ENCODE results near the gene RIMKLA. TPM values are rescaled to one million over a fixed set of nuclear protein-coding genes. Genes with fewer than 3 reads are reported as not detected.

The RIMKLA gene
- total and polyA plus RNA-seq, 10 of the 15 experiments (the other 5 are each of a cell fraction or from before 2014, with no cell fraction given), result 0.01 to 0.52 (median 0.08) TPM

DNA sequence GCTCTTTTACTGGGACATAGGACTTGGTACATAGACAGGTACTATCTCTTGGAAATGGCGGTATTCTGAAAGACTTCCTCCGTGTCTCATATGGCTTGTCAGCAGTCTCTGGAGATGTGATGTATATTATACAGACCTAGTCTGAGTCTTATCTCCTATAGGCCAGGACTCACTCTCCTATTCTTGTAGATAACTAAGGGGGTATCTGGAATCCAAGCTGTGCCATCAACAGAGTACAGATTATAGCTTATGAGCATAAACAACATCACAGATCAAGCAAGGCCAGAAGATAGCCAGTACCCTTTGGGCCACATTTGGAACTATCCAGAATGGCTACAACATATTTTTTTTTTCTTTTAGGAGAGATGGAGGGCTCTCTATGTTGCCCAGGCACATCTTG lies 16.1 kb upstream of the RIMKLA start (continued):
- TF ChIP-seq, protein P1, sequence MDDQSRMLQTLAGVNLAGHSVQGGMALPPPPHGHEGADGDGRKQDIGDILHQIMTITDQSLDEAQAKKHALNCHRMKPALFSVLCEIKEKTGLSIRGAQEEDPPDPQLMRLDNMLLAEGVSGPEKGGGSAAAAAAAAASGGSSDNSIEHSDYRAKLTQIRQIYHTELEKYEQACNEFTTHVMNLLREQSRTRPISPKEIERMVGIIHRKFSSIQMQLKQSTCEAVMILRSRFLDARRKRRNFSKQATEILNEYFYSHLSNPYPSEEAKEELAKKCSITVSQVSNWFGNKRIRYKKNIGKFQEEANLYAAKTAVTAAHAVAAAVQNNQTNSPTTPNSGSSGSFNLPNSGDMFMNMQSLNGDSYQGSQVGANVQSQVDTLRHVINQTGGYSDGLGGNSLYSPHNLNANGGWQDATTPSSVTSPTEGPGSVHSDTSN (IDR thresholded peaks at IDR 0.05; ENCODE audit: insufficient replicate concordance, low read depth, low read length), result no peak
- no peak for TF ChIP-seq TCF7 (IDR thresholded peaks at IDR 0.05; ENCODE audit: borderline replicate concordance)
- TF ChIP-seq, protein P2, sequence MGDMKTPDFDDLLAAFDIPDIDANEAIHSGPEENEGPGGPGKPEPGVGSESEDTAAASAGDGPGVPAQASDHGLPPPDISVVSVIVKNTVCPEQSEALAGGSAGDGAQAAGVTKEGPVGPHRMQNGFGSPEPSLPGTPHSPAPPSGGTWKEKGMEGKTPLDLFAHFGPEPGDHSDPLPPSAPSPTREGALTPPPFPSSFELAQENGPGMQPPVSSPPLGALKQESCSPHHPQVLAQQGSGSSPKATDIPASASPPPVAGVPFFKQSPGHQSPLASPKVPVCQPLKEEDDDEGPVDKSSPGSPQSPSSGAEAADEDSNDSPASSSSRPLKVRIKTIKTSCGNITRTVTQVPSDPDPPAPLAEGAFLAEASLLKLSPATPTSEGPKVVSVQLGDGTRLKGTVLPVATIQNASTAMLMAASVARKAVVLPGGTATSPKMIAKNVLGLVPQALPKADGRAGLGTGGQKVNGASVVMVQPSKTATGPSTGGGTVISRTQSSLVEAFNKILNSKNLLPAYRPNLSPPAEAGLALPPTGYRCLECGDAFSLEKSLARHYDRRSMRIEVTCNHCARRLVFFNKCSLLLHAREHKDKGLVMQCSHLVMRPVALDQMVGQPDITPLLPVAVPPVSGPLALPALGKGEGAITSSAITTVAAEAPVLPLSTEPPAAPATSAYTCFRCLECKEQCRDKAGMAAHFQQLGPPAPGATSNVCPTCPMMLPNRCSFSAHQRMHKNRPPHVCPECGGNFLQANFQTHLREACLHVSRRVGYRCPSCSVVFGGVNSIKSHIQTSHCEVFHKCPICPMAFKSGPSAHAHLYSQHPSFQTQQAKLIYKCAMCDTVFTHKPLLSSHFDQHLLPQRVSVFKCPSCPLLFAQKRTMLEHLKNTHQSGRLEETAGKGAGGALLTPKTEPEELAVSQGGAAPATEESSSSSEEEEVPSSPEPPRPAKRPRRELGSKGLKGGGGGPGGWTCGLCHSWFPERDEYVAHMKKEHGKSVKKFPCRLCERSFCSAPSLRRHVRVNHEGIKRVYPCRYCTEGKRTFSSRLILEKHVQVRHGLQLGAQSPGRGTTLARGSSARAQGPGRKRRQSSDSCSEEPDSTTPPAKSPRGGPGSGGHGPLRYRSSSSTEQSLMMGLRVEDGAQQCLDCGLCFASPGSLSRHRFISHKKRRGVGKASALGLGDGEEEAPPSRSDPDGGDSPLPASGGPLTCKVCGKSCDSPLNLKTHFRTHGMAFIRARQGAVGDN (IDR thresholded peaks at IDR 0.05), result no peak

DNA sequence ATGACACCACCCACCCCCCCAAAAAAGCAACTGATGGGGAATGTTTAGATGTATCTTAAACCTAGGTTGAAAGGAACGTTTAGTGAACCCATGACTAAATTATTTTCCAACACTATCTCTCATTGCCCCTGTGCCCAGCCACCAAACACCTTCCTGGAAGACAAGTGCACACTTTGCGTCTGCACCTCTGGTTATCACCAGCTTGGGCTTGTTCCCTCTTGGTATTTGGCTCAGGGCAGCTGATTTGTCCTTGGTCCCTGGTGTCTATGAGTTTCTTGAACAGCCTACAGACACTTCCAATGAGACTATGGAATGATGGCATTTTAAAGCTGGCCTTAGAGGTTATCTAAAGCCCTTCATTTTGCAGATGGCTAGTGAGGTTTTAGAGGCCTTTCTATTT lies 15.5 kb upstream of the RIMKLA start:
- H3K27ac ChIP-seq (ENCODE audit: control insufficient read depth, insufficient read depth), result no peak overlapping the region
- H3K4me1 ChIP-seq (ENCODE audit: control insufficient read depth, insufficient read depth, low read length), result no peaks in the 10 kb centered on the region
- intact Hi-C loops (cut with micrococcal nuclease; ENCODE audit: unreplicated experiment) (loop anchor here (10.0 kb wide), 1 partner anchor 210 kb away; no protein-coding TSS in a partner anchor), in situ Hi-C loops (cut with MboI) (no loop called here)
- RAD21 ChIA-PET (ENCODE audit: unreplicated experiment), result no interaction called here
- H3K36me3 ChIP-seq (ENCODE audit: control insufficient read depth in 2 of 2, insufficient read depth in 2 of 2, low read length in 1 of 2), result no peaks in the 10 kb centered on the region
- no peak for DNase-seq (ENCODE audit: low read depth, low spot score)
- ATAC-seq, result no peak
- H3K4me3 ChIP-seq, result no peak overlapping the region
- no peaks in the 10 kb centered on the region for H4K20me1 ChIP-seq (ENCODE audit: control insufficient read depth, insufficient read depth)
- peaks cover 0 to 3% of the 10 kb centered on the region in 2 experiments; a peak in 1 of 4 replicates for H3K27me3 ChIP-seq (replicated peaks in 1 of 2; ENCODE audit: control insufficient read depth in 2 of 2, insufficient read depth in 2 of 2, low read length in 1 of 2)
- BruUV-seq (replicated peaks), result no TSS peak
- H3K9ac ChIP-seq (ENCODE audit: control insufficient read depth, insufficient read depth, low read length), result no peak overlapping the region
- CTCF ChIA-PET, result no interaction called here
- 30% methylated on average over 2 of the region's 2 CpGs for WGBS (ENCODE audit: insufficient coverage, insufficient replicate concordance, low lambda C conversion rate, missing lambda C conversion rate)
- TF ChIP-seq HDGF (IDR thresholded peaks at IDR 0.05) (no peak), TCF12 (IDR thresholded peaks at IDR 0.05; ENCODE audit: low read depth, low read length) (no peak), NFXL1 (IDR thresholded peaks at IDR 0.05; ENCODE audit: borderline replicate concordance) (no peak), EZH2 (IDR thresholded peaks at IDR 0.05; ENCODE audit: borderline replicate concordance, control insufficient read depth, low read depth, low read length) (no peak), SUPT20H (IDR thresholded peaks at IDR 0.05; ENCODE audit: borderline replicate concordance, control insufficient read depth, low read depth, low read length) (no peak), ETV6 (conservative IDR thresholded peaks at IDR 0.05 in 1 of 2, IDR thresholded peaks at IDR 0.05 in 1 of 2; ENCODE audit: borderline replicate concordance in 1 of 2, low read depth in 1 of 2) (no peak), KDM1A (IDR thresholded peaks at IDR 0.05; ENCODE audit: borderline replicate concordance) (no peak)
- H3K9me3 ChIP-seq (replicated peaks; ENCODE audit: control insufficient read depth, insufficient read depth, low read length), result no peaks in the 10 kb centered on the region
- FAIRE-seq, result no peak
- SMC1A ChIA-PET (ENCODE audit: uncharacterized antibody, unreplicated experiment), result no interaction called here
- no peaks in the 10 kb centered on the region for H3K79me2 ChIP-seq (ENCODE audit: control insufficient read depth, insufficient read depth, low read length)
- POLR2A ChIA-PET, result no interaction called here
- no peak overlapping the region for H2AFZ ChIP-seq (ENCODE audit: control insufficient read depth, low read depth, low read length)
- no peak overlapping the region for H3K4me2 ChIP-seq (ENCODE audit: control insufficient read depth, insufficient read depth)

All from GM12878 (cell line).